HG03280 (cell line): Measurements from ENCODE around the gene NUDT12.
A peak's percentile ranks its signal among the peaks of the same experiment; 100 is the strongest.

ENCODE experiments used
- ATAC-seq: cut with Tn5 transposase; IDR thresholded peaks from one replicate; pipeline ENCODE4 v1.9.1; 2021; ENCODE audit warnings: mild to moderate bottlenecking, moderate library complexity; ENCODE audit not compliant: unreplicated experiment

Gene NUDT12

GRCh38 chr5:103562453-103563157 is at the start of gene NUDT12:
Gene NUDT12, minus strand, starts transcription at chr5:103562789. Its CDS starts 2,541 bp downstream, at chr5:103560248.
- ATAC-seq = peak; percentile 70

- no peak for ATAC-seq
Observed at GRCh38 chr5:103607346-103607745, 44.8 kb upstream of the NUDT12 start.

GRCh38 chr5:103605277-103605676 is 42.7 kb upstream of the NUDT12 start:
- ATAC-seq = no peak

- ATAC-seq = no peak
Observed at GRCh38 chr5:103602438-103602837, 39.8 kb upstream of the NUDT12 start.

- ATAC-seq = no peak
Observed at GRCh38 chr5:103601314-103601713, 38.7 kb upstream of the NUDT12 start.

- no peak for ATAC-seq
Observed at GRCh38 chr5:103600086-103600485, 37.5 kb upstream of the NUDT12 start.

- no peak for ATAC-seq
Observed at GRCh38 chr5:103598997-103599566, 36.5 kb upstream of the NUDT12 start.

GRCh38 chr5:103590221-103590620 is 27.6 kb upstream of the NUDT12 start:
- ATAC-seq = no peak

GRCh38 chr5:103589776-103590175 is 27.2 kb upstream of the NUDT12 start:
- no peak for ATAC-seq

- ATAC-seq = no peak
Observed at GRCh38 chr5:103589357-103589756, 26.8 kb upstream of the NUDT12 start.

- no peak for ATAC-seq
Observed at GRCh38 chr5:103587185-103587748, 24.7 kb upstream of the NUDT12 start.

- no peak for ATAC-seq
Observed at GRCh38 chr5:103582364-103582763, 19.8 kb upstream of the NUDT12 start.

GRCh38 chr5:103573411-103573810 is 10.8 kb upstream of the NUDT12 start:
- ATAC-seq = no peak

GRCh38 chr5:103572454-103572853 is 9.9 kb upstream of the NUDT12 start:
- ATAC-seq = no peak

- ATAC-seq = no peak
Observed at GRCh38 chr5:103571730-103572129, 9.1 kb upstream of the NUDT12 start.

- no peak for ATAC-seq
Observed at GRCh38 chr5:103569313-103570060, 6.9 kb upstream of the NUDT12 start.

GRCh38 chr5:103565719-103566118 is 3.1 kb upstream of the NUDT12 start:
- ATAC-seq = no peak

GRCh38 chr5:103561685-103562452 is 720 bp downstream of the NUDT12 start:
- peak; percentile 36 for ATAC-seq

- no peak for ATAC-seq
Observed at GRCh38 chr5:103560826-103561225, 1.8 kb downstream of the NUDT12 start.

GRCh38 chr5:103546858-103547257 is 15.7 kb downstream of the NUDT12 start:
- no peak for ATAC-seq

GRCh38 chr5:103542441-103542840 is 20.1 kb downstream of the NUDT12 start:
- ATAC-seq = no peak
